Neural cell (in vitro differentiated cells): ENCODE data around the gene PTPN13. TPM values are rescaled to one million over a fixed set of nuclear protein-coding genes. Genes with fewer than 3 reads are reported as not detected.

Experiments
- H2AFZ ChIP-seq: fragments of 200-600, 300-800 bp; sonication (generic), shearing (Covaris generic); 2 replicates; pipeline ENCODE4 v1.6.0; 2014; ENCODE audit warnings: low read depth, mild to moderate bottlenecking, antibody characterized with exemption, low read length, moderate library complexity
- H3F3A ChIP-seq: fragments of 200-600 bp; shearing (Covaris generic); 2 replicates; pipeline ENCODE4 v1.6.1; 2016; ENCODE audit warnings: mild to moderate bottlenecking, moderate library complexity, mixed read lengths, antibody characterized with exemption, low read length; ENCODE audit not compliant: insufficient read depth, poor library complexity, severe bottlenecking
- H3K27ac ChIP-seq: fragments of 200-600, 300-800 bp; sonication (generic), shearing (Covaris generic); 2 replicates; pipeline ENCODE4 v1.5.1; 2014; ENCODE audit warnings: mild to moderate bottlenecking, low read length, moderate library complexity
- H3K27me3 ChIP-seq: fragments of 300-800, 200-600 bp; sonication (generic), shearing (Covaris generic); 2 replicates; pipeline ENCODE4 v1.6.0; 2014; ENCODE audit warnings: mild to moderate bottlenecking, low read depth, low read length, moderate library complexity; ENCODE audit not compliant: insufficient read depth
- H3K36me3 ChIP-seq: fragments of 300-800, 200-600 bp; sonication (generic), shearing (Covaris generic); 2 replicates; pipeline ENCODE4 v1.5.1; 2014; ENCODE audit warnings: mild to moderate bottlenecking, antibody characterized with exemption, low read length, moderate library complexity; ENCODE audit not compliant: insufficient read depth
- H3K4me2 ChIP-seq: fragments of 300-800, 200-600 bp; sonication (generic), shearing (Covaris generic); 2 replicates; pipeline ENCODE4 v1.6.0; 2014; ENCODE audit warnings: mild to moderate bottlenecking, low read length
- H3K4me3 ChIP-seq: fragments of 300-800, 200-600 bp; sonication (generic), shearing (Covaris generic); 2 replicates; pipeline ENCODE4 v1.5.1; 2014; ENCODE audit warnings: mild to moderate bottlenecking, low read length, moderate library complexity
- H3K79me2 ChIP-seq: fragments of 200-600 bp; shearing (Covaris generic); replicated peaks from 2 replicates; pipeline ENCODE4 v1.6.0; 2014; ENCODE audit warnings: mild to moderate bottlenecking, low read length, moderate library complexity; ENCODE audit not compliant: insufficient read depth
- H3K9ac ChIP-seq: fragments of 300-800, 200-600 bp; sonication (generic), shearing (Covaris generic); 2 replicates; pipeline ENCODE4 v1.6.1; 2016; ENCODE audit warnings: mild to moderate bottlenecking, low read length, mixed read lengths
- H3K9me2 ChIP-seq: fragments of 200-600 bp; shearing (Covaris generic); 2 replicates; pipeline ENCODE4 v1.6.1; 2016; ENCODE audit warnings: mild to moderate bottlenecking, low read length, mixed read lengths; ENCODE audit not compliant: insufficient read depth
- H3K9me3 ChIP-seq: fragments of 200-600, 300-800 bp; sonication (generic), shearing (Covaris generic); 2 replicates; pipeline ENCODE4 v1.6.1; 2016; ENCODE audit warnings: mild to moderate bottlenecking, mixed run types, low read length, moderate library complexity, mixed read lengths
- H4K20me1 ChIP-seq: fragments of 200-600 bp; shearing (Covaris generic); 2 replicates; pipeline ENCODE4 v1.6.1; 2016; ENCODE audit warnings: mild to moderate bottlenecking, mixed run types; ENCODE audit not compliant: insufficient read depth
- CTCF ChIP-seq: fragments of 450-650 bp; IDR thresholded peaks from 2 replicates; pipeline ENCODE4 v1.5.1; 2014; ENCODE audit warnings: antibody characterized with exemption, mild to moderate bottlenecking, moderate library complexity; ENCODE audit not compliant: poor library complexity, severe bottlenecking
- EP300 ChIP-seq: fragments of 450-650 bp; conservative IDR thresholded peaks from 2 replicates; pipeline ENCODE4 v1.6.1; 2014; ENCODE audit warnings: antibody characterized with exemption, mild to moderate bottlenecking, moderate library complexity; ENCODE audit not compliant: poor library complexity, severe bottlenecking
- EZH2 ChIP-seq: fragments of 200-600, 300-800 bp; shearing (Covaris generic), sonication (generic); IDR thresholded peaks from 2 replicates; pipeline ENCODE4 v1.6.1; 2014; ENCODE audit warnings: antibody characterized with exemption, low read length, borderline replicate concordance, mild to moderate bottlenecking; ENCODE audit not compliant: insufficient read depth, poor library complexity, severe bottlenecking
- MXI1 ChIP-seq: fragments of 450-650 bp; conservative IDR thresholded peaks from 2 replicates; pipeline ENCODE4 v1.6.1; 2014; ENCODE audit warnings: antibody characterized with exemption, mild to moderate bottlenecking; ENCODE audit not compliant: poor library complexity, severe bottlenecking
- POLR2AphosphoS5 ChIP-seq: IDR thresholded peaks from 2 replicates; pipeline ENCODE4 v1.6.1; 2012
- RAD21 ChIP-seq: fragments of 450-650 bp; conservative IDR thresholded peaks from 2 replicates; pipeline ENCODE4 v1.6.1; 2014; ENCODE audit warnings: antibody characterized with exemption, mild to moderate bottlenecking, moderate library complexity
- REST ChIP-seq: IDR thresholded peaks from 2 replicates; pipeline ENCODE4 v1.6.1; 2012; ENCODE audit warnings: borderline replicate concordance
- SMC3 ChIP-seq: fragments of 450-650 bp; conservative IDR thresholded peaks from 2 replicates; pipeline ENCODE4 v1.6.1; 2014; ENCODE audit warnings: antibody characterized with exemption, mild to moderate bottlenecking, moderate library complexity; ENCODE audit not compliant: poor library complexity
- TAF1 ChIP-seq: IDR thresholded peaks from 2 replicates; pipeline ENCODE4 v1.6.1; 2012; ENCODE audit warnings: low read depth
- polyA plus RNA-seq: library from polyadenylated mRNA; depleted of rRNA; stranded (reverse); fragments of >200 nt; gene quantifications from 2 replicates; pipeline ENCODE4 v1.2.3, GENCODE V29; 2014

The PTPN13 gene
- polyA plus RNA-seq, 1 donor from 2014 or later = 4.7 TPM

- H3K4me2 ChIP-seq = no peak overlapping the region
- no peaks in the 10 kb centered on the region for H3K79me2 ChIP-seq
- no peak overlapping the region for H2AFZ ChIP-seq
- no peaks in the 10 kb centered on the region for H3F3A ChIP-seq
- no peaks in the 10 kb centered on the region for H3K36me3 ChIP-seq
- no peaks in the 10 kb centered on the region for H3K27me3 ChIP-seq
- H4K20me1 ChIP-seq = no peaks in the 10 kb centered on the region
- TF ChIP-seq RAD21 (no peak), MXI1 (no peak), SMC3 (no peak), POLR2AphosphoS5 (no peak), TAF1 (no peak), CTCF (no peak), EP300 (no peak), REST (no peak), EZH2 (no peak)
- no peak overlapping the region for H3K9ac ChIP-seq
- no peak overlapping the region for H3K27ac ChIP-seq
- no peak overlapping the region for H3K4me3 ChIP-seq
- no peaks in the 10 kb centered on the region for H3K9me2 ChIP-seq
- no peaks in the 10 kb centered on the region for H3K9me3 ChIP-seq
These were observed 126.5 kb downstream of the PTPN13 start for GRCh38 chr4:86720508-86721068.

- no peak overlapping the region for H3K9ac ChIP-seq
- no peaks in the 10 kb centered on the region for H3K79me2 ChIP-seq
- no peaks in the 10 kb centered on the region for H3K9me2 ChIP-seq
- no peak overlapping the region for H2AFZ ChIP-seq
- no peak overlapping the region for H3K4me3 ChIP-seq
- H3K9me3 ChIP-seq = no peaks in the 10 kb centered on the region
- no peak overlapping the region for H3K27ac ChIP-seq
- no peak for TF ChIP-seq SMC3
- TF ChIP-seq EZH2 = no peak
- TF ChIP-seq RAD21 = no peak
- TF ChIP-seq TAF1 = no peak
- no peak for TF ChIP-seq REST
- no peak for TF ChIP-seq MXI1
- TF ChIP-seq POLR2AphosphoS5 = no peak
- no peak for TF ChIP-seq CTCF
- no peak for TF ChIP-seq EP300
- H4K20me1 ChIP-seq = no peaks in the 10 kb centered on the region
- H3K27me3 ChIP-seq = no peaks in the 10 kb centered on the region
- H3K4me2 ChIP-seq = no peak overlapping the region
- no peaks in the 10 kb centered on the region for H3K36me3 ChIP-seq
- H3F3A ChIP-seq = no peaks in the 10 kb centered on the region
These were observed 127.3 kb downstream of the PTPN13 start for GRCh38 chr4:86721412-86721811.
